ENCODE data around the gene GRIP1.

Gene GRIP1

GRCh38 chr12:66428870-66429269, 250.0 kb downstream of the GRIP1 start:
- DNase-seq: no peak

- DNase-seq: no peak
Measured at GRCh38 chr12:66428261-66428660, 250.6 kb downstream of the GRIP1 start.

- no peak for DNase-seq
Measured at GRCh38 chr12:66426696-66427095, 252.2 kb downstream of the GRIP1 start.

- DNase-seq: no peak
Measured at GRCh38 chr12:66423266-66423665, 255.6 kb downstream of the GRIP1 start.

GRCh38 chr12:66418908-66419307, 260.0 kb downstream of the GRIP1 start:
- no peak for DNase-seq

GRCh38 chr12:66417217-66417616, 261.7 kb downstream of the GRIP1 start:
- DNase-seq: no peak

- no peak for DNase-seq
Measured at GRCh38 chr12:66409195-66409871, 269.5 kb downstream of the GRIP1 start.

GRCh38 chr12:66405395-66405794, 273.5 kb downstream of the GRIP1 start:
- DNase-seq: no peak

GRCh38 chr12:66403746-66404145, 275.1 kb downstream of the GRIP1 start:
- no peak for DNase-seq

- no peak for DNase-seq
Measured at GRCh38 chr12:66399911-66400306, 279.0 kb downstream of the GRIP1 start.

GRCh38 chr12:66398931-66399910, 279.7 kb downstream of the GRIP1 start:
- no peak for DNase-seq

GRCh38 chr12:66397574-66398290, 281.1 kb downstream of the GRIP1 start:
- DNase-seq: no peak

- DNase-seq: no peak
Measured at GRCh38 chr12:66393890-66394289, 285.0 kb downstream of the GRIP1 start.

GRCh38 chr12:66392266-66392915, 286.5 kb downstream of the GRIP1 start:
- no peak for DNase-seq

GRCh38 chr12:66388517-66388916, 290.4 kb downstream of the GRIP1 start:
- DNase-seq: no peak

GRCh38 chr12:66387117-66387516, 291.8 kb downstream of the GRIP1 start:
- DNase-seq: no peak

GRCh38 chr12:66380769-66381535, 297.9 kb downstream of the GRIP1 start:
- DNase-seq: no peak

- no peak for DNase-seq
Measured at GRCh38 chr12:66379616-66380015, 299.3 kb downstream of the GRIP1 start.

GRCh38 chr12:66375560-66375959, 303.3 kb downstream of the GRIP1 start:
- DNase-seq: no peak

- no peak for DNase-seq
Measured at GRCh38 chr12:66371982-66372381, 306.9 kb downstream of the GRIP1 start.

GRCh38 chr12:66367015-66367667, 311.7 kb downstream of the GRIP1 start:
- DNase-seq: no peak

All from stimulated activated CD4-positive, alpha-beta T cell treated with anti-CD3 and anti-CD28 coated beads, Interleukin-12 subunit alpha, Interleukin-12 subunit beta, amount 100 ng/mL, for 4 hours (primary cell).